CD14-positive monocyte (primary cell): Measurements from ENCODE around the gene ABO. TPM values are rescaled to one million over a fixed set of nuclear protein-coding genes. Genes with fewer than 3 reads are reported as not detected.

Experiments used
- DNase-seq, 3 donors: peaks; one replicate each; pipeline ENCODE4 v3.0.0-alpha.2; 2011 to 2022
- H2AFZ ChIP-seq: 2 replicates; pipeline ENCODE4 v1.6.0; 2012; ENCODE audit warnings: mild to moderate bottlenecking, low read depth, low read length, inconsistent platforms; ENCODE audit not compliant: insufficient read depth, poor library complexity, severe bottlenecking
- H3K27ac ChIP-seq, 2 donors: 1 replicate in 1 of 2; 2 replicates in 1 of 2; pipeline ENCODE4 v1.5.1; 2012 to 2013; ENCODE audit warnings: low read length in 2 of 2, control low read depth in 1 of 2, inconsistent platforms in 1 of 2, low read depth in 1 of 2, mild to moderate bottlenecking in 1 of 2
- H3K27me3 ChIP-seq, 2 donors: one replicate each; pipeline versions ENCODE4 v1.6.0 to v1.6.1; 2011 to 2013; ENCODE audit warnings: low read length in 2 of 2; ENCODE audit not compliant: control insufficient read depth in 2 of 2, insufficient read depth in 2 of 2
- H3K36me3 ChIP-seq, 2 donors: replicated peaks in 1 of 2; 1 replicate in 1 of 2; 2 replicates in 1 of 2; pipeline versions ENCODE4 v1.5.1 to v1.6.1; 2012 to 2013; ENCODE audit warnings: low read length in 2 of 2, control low read depth in 1 of 2, inconsistent platforms in 1 of 2, mild to moderate bottlenecking in 1 of 2; ENCODE audit not compliant: insufficient read depth in 2 of 2, control insufficient read depth in 1 of 2
- H3K4me1 ChIP-seq, 2 donors: 1 replicate in 1 of 2; 2 replicates in 1 of 2; pipeline versions ENCODE4 v1.5.1 to v1.6.1; 2012 to 2013; ENCODE audit warnings: low read length in 2 of 2, control low read depth in 1 of 2, inconsistent platforms in 1 of 2, mild to moderate bottlenecking in 1 of 2, moderate library complexity in 1 of 2; ENCODE audit not compliant: insufficient read depth in 2 of 2, control insufficient read depth in 1 of 2
- H3K4me2 ChIP-seq: replicated peaks from 2 replicates; pipeline ENCODE3; 2012; ENCODE audit warnings: low read length, moderate library complexity, mild to moderate bottlenecking; ENCODE audit not compliant: poor library complexity, severe bottlenecking; ENCODE audit errors: extremely low read depth
- H3K4me3 ChIP-seq, 3 experiments: fragments of 200-600 bp in 1 of 3; sonication (generic) in 1 of 3; replicated peaks in 1 of 3; 1 replicate in 2 of 3; 2 replicates in 1 of 3; pipeline ENCODE4 v1.5.1; 2011 to 2013; ENCODE audit warnings: low read length in 3 of 3, mild to moderate bottlenecking in 3 of 3, control low read depth in 2 of 3, low read depth in 2 of 3, inconsistent platforms in 1 of 3, moderate library complexity in 1 of 3
- H3K79me2 ChIP-seq: 2 replicates; pipeline ENCODE4 v1.6.0; 2012; ENCODE audit warnings: mild to moderate bottlenecking, control low read depth, inconsistent platforms, low read length, moderate library complexity; ENCODE audit not compliant: insufficient read depth
- H3K9ac ChIP-seq: 2 replicates; pipeline ENCODE4 v1.6.0; 2017; ENCODE audit warnings: low read length, mild to moderate bottlenecking; ENCODE audit not compliant: insufficient read depth, poor library complexity, severe bottlenecking
- H3K9me3 ChIP-seq, 2 donors: replicated peaks in 1 of 2; 1 replicate in 1 of 2; 2 replicates in 1 of 2; pipeline versions ENCODE4 v1.5.1 to v1.6.1; 2012 to 2013; ENCODE audit warnings: low read length in 2 of 2, control low read depth in 1 of 2; ENCODE audit not compliant: control insufficient read depth in 1 of 2, insufficient read depth in 1 of 2
- H4K20me1 ChIP-seq: 2 replicates; pipeline ENCODE4 v1.6.0; 2012; ENCODE audit warnings: mild to moderate bottlenecking, low read length, control low read depth, moderate library complexity; ENCODE audit not compliant: insufficient read depth
- H3K27ac Mint-ChIP-seq, 7 donors: one replicate each; pipeline ENCODE4 v1.8.0; 2020; ENCODE audit warnings: mild to moderate bottlenecking in 7 of 7, mixed read lengths in 7 of 7, moderate library complexity in 6 of 7, inconsistent platforms in 2 of 7
- H3K27me3 Mint-ChIP-seq, 3 donors: one replicate each; pipeline ENCODE4 v1.8.0; 2021 to 2022; ENCODE audit warnings: low read depth in 3 of 3, mild to moderate bottlenecking in 3 of 3, mixed read lengths in 3 of 3, moderate library complexity in 3 of 3, inconsistent platforms in 1 of 3
- H3K36me3 Mint-ChIP-seq, 2 donors: one replicate each; pipeline ENCODE4 v1.8.0; 2020; ENCODE audit warnings: mixed read lengths in 2 of 2, inconsistent platforms in 1 of 2, mild to moderate bottlenecking in 1 of 2
- H3K4me1 Mint-ChIP-seq: one replicate; pipeline ENCODE4 v1.8.0; 2020; ENCODE audit warnings: mild to moderate bottlenecking, mixed read lengths
- H3K4me3 Mint-ChIP-seq, 2 donors: one replicate each; pipeline ENCODE4 v1.8.0; 2020; ENCODE audit warnings: mild to moderate bottlenecking in 2 of 2, mixed read lengths in 2 of 2, moderate library complexity in 1 of 2
- H3K9me3 Mint-ChIP-seq, 7 donors: one replicate each; pipeline ENCODE4 v1.8.0; 2020 to 2022; ENCODE audit warnings: mixed read lengths in 7 of 7, mild to moderate bottlenecking in 6 of 7, moderate library complexity in 6 of 7, inconsistent platforms in 2 of 7
- WGBS: methylation state at CpG from one replicate; pipeline ENCODE4 v1.1.5; 2013; ENCODE audit warnings: missing lambda C conversion rate; ENCODE audit not compliant: insufficient coverage; 5-methylcytosine and 5-hydroxymethylcytosine counted together
- intact Hi-C, 2 donors: fragments of 100-400 bp; cut with micrococcal nuclease; formaldehyde crosslinking; loops; one replicate each; pipeline versions ENCODE4 v1.15.0 to v1.15.1; 2023
- polyA plus RNA-seq, 3 donors: library from polyadenylated mRNA; depleted of rRNA in 1 of 3; unstranded in 2 of 3; stranded (reverse) in 1 of 3; fragments of 300-500 nt in 2 of 3; fragments of >200 nt in 1 of 3; fragmentation: Illumina TruSeq in 2 of 3; gene quantifications; 1 replicate in 2 of 3; 2 replicates in 1 of 3; pipeline ENCODE4 v1.2.3, GENCODE V29; 2012 to 2021
- TF ChIP-seq, protein P1 (sequence below): fragments of 200-600 bp; IDR thresholded peaks from one replicate; pipeline ENCODE4 v1.8.0; 2022; ENCODE audit warnings: antibody characterized with exemption, mild to moderate bottlenecking

Gene ABO
- polyA plus RNA-seq, 3 donors: 0.50 to 2.1 TPM; not detected in 1

DNA sequence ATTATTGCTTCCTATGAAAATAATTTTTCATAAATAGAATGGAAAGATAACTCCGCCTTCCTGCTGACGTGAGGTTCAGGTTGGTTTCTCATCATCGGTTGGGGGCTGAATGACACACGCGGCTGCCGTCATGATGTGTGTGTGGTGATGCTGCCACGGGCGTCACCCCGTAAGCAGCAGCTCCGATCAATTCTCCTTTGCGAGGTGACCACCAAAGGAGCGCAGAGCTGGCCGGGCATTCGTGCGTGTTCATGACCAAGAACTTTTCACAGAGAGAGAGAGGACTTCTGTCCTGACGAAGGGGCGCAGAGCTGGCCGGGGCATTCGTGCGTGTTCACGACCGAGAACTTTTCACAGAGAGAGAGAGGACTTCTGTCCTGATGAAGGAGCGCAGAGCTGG, 30.7 kb upstream of the ABO start:
- intact Hi-C loops: no loop called here
- Histone ChIP-seq H3K27me3 (no peaks in the 10 kb centered on the region), H3K27ac (no peak overlapping the region), H3K36me3 (no peaks in the 10 kb centered on the region), H3K79me2 (no peaks in the 10 kb centered on the region), H3K9ac (no peak overlapping the region), H4K20me1 (no peaks in the 10 kb centered on the region), H3K4me3 (no peak overlapping the region), H2AFZ (no peak overlapping the region), H3K4me2 (no peak overlapping the region), H3K9me3 (peaks cover 0 to 5% of the 10 kb centered on the region in 2 donors), H3K4me1 (no peaks in the 10 kb centered on the region)
- WGBS: 91% methylated on average over 22 of the region's 23 CpGs
- Mint-ChIP-seq H3K27ac (peak overlapping the region in 2 of 7 donors; percentile 12 to 44), H3K9me3 (peaks cover 6 to 14% (median 7%) of the 10 kb centered on the region in 7 donors), H3K27me3 (peaks cover 4 to 14% (median 10%) of the 10 kb centered on the region in 3 donors), H3K4me3 (no peak overlapping the region), H3K4me1 (no peaks in the 10 kb centered on the region), H3K36me3 (no peaks in the 10 kb centered on the region)
- TF ChIP-seq, protein P1, sequence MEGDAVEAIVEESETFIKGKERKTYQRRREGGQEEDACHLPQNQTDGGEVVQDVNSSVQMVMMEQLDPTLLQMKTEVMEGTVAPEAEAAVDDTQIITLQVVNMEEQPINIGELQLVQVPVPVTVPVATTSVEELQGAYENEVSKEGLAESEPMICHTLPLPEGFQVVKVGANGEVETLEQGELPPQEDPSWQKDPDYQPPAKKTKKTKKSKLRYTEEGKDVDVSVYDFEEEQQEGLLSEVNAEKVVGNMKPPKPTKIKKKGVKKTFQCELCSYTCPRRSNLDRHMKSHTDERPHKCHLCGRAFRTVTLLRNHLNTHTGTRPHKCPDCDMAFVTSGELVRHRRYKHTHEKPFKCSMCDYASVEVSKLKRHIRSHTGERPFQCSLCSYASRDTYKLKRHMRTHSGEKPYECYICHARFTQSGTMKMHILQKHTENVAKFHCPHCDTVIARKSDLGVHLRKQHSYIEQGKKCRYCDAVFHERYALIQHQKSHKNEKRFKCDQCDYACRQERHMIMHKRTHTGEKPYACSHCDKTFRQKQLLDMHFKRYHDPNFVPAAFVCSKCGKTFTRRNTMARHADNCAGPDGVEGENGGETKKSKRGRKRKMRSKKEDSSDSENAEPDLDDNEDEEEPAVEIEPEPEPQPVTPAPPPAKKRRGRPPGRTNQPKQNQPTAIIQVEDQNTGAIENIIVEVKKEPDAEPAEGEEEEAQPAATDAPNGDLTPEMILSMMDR: no peak
- DNase-seq: no peak

DNA sequence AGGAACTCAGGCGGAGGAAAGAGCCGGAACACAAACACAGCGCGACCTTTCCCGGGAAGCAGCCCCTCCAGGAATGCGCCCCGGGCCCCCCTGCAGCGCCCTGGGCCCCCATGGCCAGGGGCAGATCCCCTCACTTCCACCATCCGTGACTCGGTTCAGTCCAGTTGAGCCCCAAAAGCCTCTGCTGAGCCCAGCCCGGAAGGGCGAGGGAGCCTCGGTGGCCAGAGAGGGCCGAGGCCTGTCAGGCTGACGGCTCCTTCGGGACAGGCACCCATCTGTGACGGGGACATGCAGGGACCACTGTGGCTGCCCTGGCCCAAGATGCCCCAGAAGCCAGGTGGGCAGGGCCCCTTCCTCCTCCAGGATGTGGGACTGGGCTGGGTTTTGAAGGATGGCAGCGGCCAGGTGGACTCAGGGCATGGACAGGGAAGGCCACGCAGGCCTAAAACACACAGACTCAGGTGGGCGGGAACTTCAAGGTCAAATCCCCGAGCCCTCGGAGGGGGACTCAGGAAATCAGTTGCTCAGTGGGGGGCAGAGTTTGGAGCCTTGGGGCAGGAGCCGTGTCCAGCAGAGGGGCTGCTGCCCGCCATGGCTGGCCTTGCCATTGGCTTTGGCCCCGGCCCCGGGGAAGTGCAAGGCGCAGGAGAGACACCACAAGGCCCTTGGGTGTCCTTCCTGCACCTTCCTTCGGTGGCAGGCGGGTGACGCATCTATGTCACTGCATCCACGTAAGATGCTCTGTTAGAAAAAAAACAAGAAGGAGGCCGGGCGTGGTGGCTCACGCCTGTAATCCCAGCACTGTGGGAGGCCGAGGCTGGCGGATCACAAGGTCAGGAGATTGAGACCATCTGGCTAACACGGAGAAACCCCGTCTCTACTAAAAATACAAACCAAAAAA, 29.7 kb upstream of the ABO start:
- no peak overlapping the region for H3K4me2 ChIP-seq
- intact Hi-C loops: no loop called here
- WGBS: 96% methylated on average over 37 of the region's 38 CpGs
- Mint-ChIP-seq H3K9me3 (peaks cover 2 to 11% (median 5%) of the 10 kb centered on the region in 7 donors), H3K4me1 (no peaks in the 10 kb centered on the region), H3K4me3 (no peak overlapping the region), H3K27me3 (peaks cover 4 to 11% (median 9%) of the 10 kb centered on the region in 3 donors), H3K36me3 (no peaks in the 10 kb centered on the region), H3K27ac (no peak overlapping the region)
- DNase-seq: no peak
- no peaks in the 10 kb centered on the region for H3K79me2 ChIP-seq
- H3K9ac ChIP-seq: no peak overlapping the region
- no peaks in the 10 kb centered on the region for H4K20me1 ChIP-seq
- no peak overlapping the region for H3K4me3 ChIP-seq
- no peaks in the 10 kb centered on the region for H3K36me3 ChIP-seq
- no peaks in the 10 kb centered on the region for H3K4me1 ChIP-seq
- TF ChIP-seq, protein P1: no peak
- H3K9me3 ChIP-seq: peaks cover 0 to 5% of the 10 kb centered on the region in 2 donors
- no peak overlapping the region for H2AFZ ChIP-seq
- H3K27me3 ChIP-seq: no peaks in the 10 kb centered on the region
- no peak overlapping the region for H3K27ac ChIP-seq
